ENCODE measurements around the gene IGF2BP3.

Gene IGF2BP3

GRCh38 chr7:23337374-23337773 is 132.9 kb downstream of the IGF2BP3 start:
- peaks cover 32% of the 10 kb centered on the region for H3K4me1 ChIP-seq (ENCODE audit: insufficient read depth, poor library complexity, severe bottlenecking)
- H3K27ac ChIP-seq (ENCODE audit: poor library complexity, severe bottlenecking): no peak overlapping the region
- no peak for ATAC-seq (ENCODE audit: low read depth)
- DNase-seq (ENCODE audit: low spot score): no peak
- no peak overlapping the region for H3K4me3 ChIP-seq (ENCODE audit: severe bottlenecking)
- peaks cover 77% of the 10 kb centered on the region for H3K36me3 ChIP-seq (ENCODE audit: low read depth)
- no peaks in the 10 kb centered on the region for H3K27me3 ChIP-seq (ENCODE audit: insufficient read depth, poor library complexity, severe bottlenecking)
- no peaks in the 10 kb centered on the region for H3K9me3 ChIP-seq (ENCODE audit: severe bottlenecking)
- TF ChIP-seq CTCF (IDR thresholded peaks at IDR 0.05; ENCODE audit: poor library complexity, severe bottlenecking): no peak

- no peak overlapping the region for H3K4me3 ChIP-seq (ENCODE audit: severe bottlenecking)
- H3K27me3 ChIP-seq (ENCODE audit: insufficient read depth, poor library complexity, severe bottlenecking): no peaks in the 10 kb centered on the region
- no peak for TF ChIP-seq CTCF (IDR thresholded peaks at IDR 0.05; ENCODE audit: poor library complexity, severe bottlenecking)
- H3K36me3 ChIP-seq (ENCODE audit: low read depth): peaks cover 77% of the 10 kb centered on the region
- peaks cover 35% of the 10 kb centered on the region for H3K4me1 ChIP-seq (ENCODE audit: insufficient read depth, poor library complexity, severe bottlenecking)
- no peaks in the 10 kb centered on the region for H3K9me3 ChIP-seq (ENCODE audit: severe bottlenecking)
- H3K27ac ChIP-seq (ENCODE audit: poor library complexity, severe bottlenecking): no peak overlapping the region
- ATAC-seq (ENCODE audit: low read depth) (no peak), DNase-seq (ENCODE audit: low spot score) (no peak)
Observed at GRCh38 chr7:23336799-23337283, 133.4 kb downstream of the IGF2BP3 start.

GRCh38 chr7:23336086-23336485 is 134.2 kb downstream of the IGF2BP3 start:
- no peak for ATAC-seq (ENCODE audit: low read depth)
- TF ChIP-seq CTCF (IDR thresholded peaks at IDR 0.05; ENCODE audit: poor library complexity, severe bottlenecking): no peak
- peaks cover 35% of the 10 kb centered on the region for H3K4me1 ChIP-seq (ENCODE audit: insufficient read depth, poor library complexity, severe bottlenecking)
- no peaks in the 10 kb centered on the region for H3K9me3 ChIP-seq (ENCODE audit: severe bottlenecking)
- H3K4me3 ChIP-seq (ENCODE audit: severe bottlenecking): no peak overlapping the region
- DNase-seq (ENCODE audit: low spot score): no peak
- no peaks in the 10 kb centered on the region for H3K27me3 ChIP-seq (ENCODE audit: insufficient read depth, poor library complexity, severe bottlenecking)
- peaks cover 77% of the 10 kb centered on the region for H3K36me3 ChIP-seq (ENCODE audit: low read depth)
- H3K27ac ChIP-seq (ENCODE audit: poor library complexity, severe bottlenecking): peak overlapping the region; percentile 98

GRCh38 chr7:23335621-23336020 is 134.7 kb downstream of the IGF2BP3 start:
- Histone ChIP-seq H3K36me3 (ENCODE audit: low read depth) (peaks cover 78% of the 10 kb centered on the region), H3K4me1 (ENCODE audit: insufficient read depth, poor library complexity, severe bottlenecking) (peaks cover 35% of the 10 kb centered on the region)
- no peak for DNase-seq (ENCODE audit: low spot score)

More at GRCh38 chr7:23335621-23336020, 134.7 kb downstream of the IGF2BP3 start:
- no peak for ATAC-seq (ENCODE audit: low read depth)
- TF ChIP-seq CTCF (IDR thresholded peaks at IDR 0.05; ENCODE audit: poor library complexity, severe bottlenecking): no peak
- Histone ChIP-seq H3K4me3 (ENCODE audit: severe bottlenecking) (no peak overlapping the region), H3K27ac (ENCODE audit: poor library complexity, severe bottlenecking) (peak overlapping the region; percentile 98), H3K9me3 (ENCODE audit: severe bottlenecking) (no peaks in the 10 kb centered on the region), H3K27me3 (ENCODE audit: insufficient read depth, poor library complexity, severe bottlenecking) (no peaks in the 10 kb centered on the region)
